GM18520 (cell line): Measurements from ENCODE around the gene NUP85.
"Not testable (repeated sequence)": the region's sequence is repeated elsewhere in the genome, so short reads cannot be mapped to it uniquely, and the experiment has no call there.

ENCODE experiments used
- ATAC-seq: cut with Tn5 transposase; IDR thresholded peaks from one replicate; pipeline ENCODE4 v1.9.1; 2021; ENCODE audit not compliant: unreplicated experiment

Gene NUP85

GRCh38 chr17:75199886-75200618 lies 5.4 kb upstream of the NUP85 start:
- no peak for ATAC-seq

- no peak for ATAC-seq
Observed at GRCh38 chr17:75205793-75206163, 299 bp downstream of the NUP85 start.

GRCh38 chr17:75207050-75207407 lies 1.6 kb downstream of the NUP85 start:
- not testable (repeated sequence) for ATAC-seq

GRCh38 chr17:75207760-75208159 lies 2.3 kb downstream of the NUP85 start:
- no peak for ATAC-seq

- ATAC-seq, result no peak
Observed at GRCh38 chr17:75208161-75208560, 2.7 kb downstream of the NUP85 start.

GRCh38 chr17:75209061-75209460 lies 3.6 kb downstream of the NUP85 start:
- ATAC-seq, result no peak

GRCh38 chr17:75218131-75218530 lies 12.7 kb downstream of the NUP85 start:
- no peak for ATAC-seq

- no peak for ATAC-seq
Observed at GRCh38 chr17:75219815-75220214, 14.3 kb downstream of the NUP85 start.

- no peak for ATAC-seq
Observed at GRCh38 chr17:75225016-75225415, 19.5 kb downstream of the NUP85 start.

GRCh38 chr17:75227729-75228128 lies 22.2 kb downstream of the NUP85 start:
- no peak for ATAC-seq

GRCh38 chr17:75228305-75228704 lies 22.8 kb downstream of the NUP85 start:
- no peak for ATAC-seq

- no peak for ATAC-seq
Observed at GRCh38 chr17:75228847-75229246, 23.4 kb downstream of the NUP85 start.

- no peak for ATAC-seq
Observed at GRCh38 chr17:75231071-75231470, 25.6 kb downstream of the NUP85 start.

GRCh38 chr17:75231741-75232464 lies 26.4 kb downstream of the NUP85 start:
- ATAC-seq, result no peak

- ATAC-seq, result no peak
Observed at GRCh38 chr17:75232786-75233185, 27.3 kb downstream of the NUP85 start.

GRCh38 chr17:75237100-75238014 lies 31.9 kb downstream of the NUP85 start:
- ATAC-seq, result no peak

GRCh38 chr17:75238020-75238580 lies 32.6 kb downstream of the NUP85 start:
- ATAC-seq, result no peak

- ATAC-seq, result no peak
Observed at GRCh38 chr17:75238684-75239191, 33.3 kb downstream of the NUP85 start.

GRCh38 chr17:75239214-75239613 lies 33.7 kb downstream of the NUP85 start:
- ATAC-seq, result no peak

GRCh38 chr17:75239778-75240393 lies 34.4 kb downstream of the NUP85 start:
- no peak for ATAC-seq
